PFSK-1 (cell line): ENCODE measurements around the gene AKAP6.

ENCODE experiments used
- FOXP2 ChIP-seq: optimal IDR thresholded peaks from 2 replicates; pipeline ENCODE3; 2011; ENCODE audit warnings: borderline replicate concordance, control low read depth, inconsistent platforms; ENCODE audit not compliant: insufficient read depth; ENCODE audit errors: extremely low read length, extremely low read depth
- POLR2AphosphoS5 ChIP-seq: IDR thresholded peaks from 2 replicates; pipeline ENCODE4 v1.6.1; 2012; ENCODE audit warnings: low read depth, mild to moderate bottlenecking, control low read depth, low read length, moderate library complexity
- REST ChIP-seq, 2 experiments: IDR thresholded peaks; 2 replicates each; pipeline versions ENCODE4 v1.6.1 to v1.8.0; 2011 to 2012; ENCODE audit warnings: low read depth in 2 of 2, low read length in 2 of 2, control low read depth in 1 of 2, inconsistent platforms in 1 of 2, mild to moderate bottlenecking in 1 of 2, moderate library complexity in 1 of 2; ENCODE audit not compliant: insufficient read depth in 1 of 2
- SIN3A ChIP-seq: IDR thresholded peaks from 2 replicates; pipeline ENCODE4 v1.6.1; 2012; ENCODE audit warnings: mild to moderate bottlenecking, low read length, moderate library complexity, borderline replicate concordance; ENCODE audit not compliant: insufficient read depth
- TAF1 ChIP-seq: IDR thresholded peaks from 2 replicates; pipeline ENCODE4 v1.6.1; 2012; ENCODE audit warnings: low read length, control low read depth, borderline replicate concordance; ENCODE audit not compliant: insufficient read depth

- TF ChIP-seq REST (IDR thresholded peaks at IDR 0.05; ENCODE audit: insufficient read depth in 1 of 2, low read depth in 2 of 2, low read length in 2 of 2) (no peak), TAF1 (no peak), SIN3A (no peak), POLR2AphosphoS5 (no peak), FOXP2 (no peak)
These were observed 83.4 kb downstream of the AKAP6 start for GRCh38 chr14:32412532-32412931.
